ENCODE measurements around the gene GUCY2F.

Gene GUCY2F

DNA sequence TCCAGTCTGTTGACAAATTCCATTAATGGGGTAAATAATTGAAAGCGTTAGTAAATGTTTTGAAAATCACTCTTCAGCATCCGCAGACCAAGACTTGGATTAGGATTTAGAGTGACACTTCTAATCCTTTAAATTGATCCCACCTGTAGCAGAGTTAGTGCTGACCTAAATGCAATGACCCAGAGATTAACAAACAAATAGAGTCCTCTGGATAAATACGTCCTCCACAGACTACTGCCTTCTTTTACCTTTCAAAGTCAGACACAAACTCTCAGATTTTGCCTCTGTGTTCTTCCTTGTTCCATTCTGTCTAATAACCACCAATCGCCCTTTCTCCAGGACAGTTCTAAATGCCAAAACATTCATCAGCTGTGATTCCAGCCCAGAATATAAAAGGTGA, at the start of gene GUCY2F:
Gene GUCY2F (minus strand): TSS at position 101 of the 400 bp plus-strand sequence. CDS start 6,150 bp downstream, outside the sequence.
- FAIRE-seq = no peak

DNA sequence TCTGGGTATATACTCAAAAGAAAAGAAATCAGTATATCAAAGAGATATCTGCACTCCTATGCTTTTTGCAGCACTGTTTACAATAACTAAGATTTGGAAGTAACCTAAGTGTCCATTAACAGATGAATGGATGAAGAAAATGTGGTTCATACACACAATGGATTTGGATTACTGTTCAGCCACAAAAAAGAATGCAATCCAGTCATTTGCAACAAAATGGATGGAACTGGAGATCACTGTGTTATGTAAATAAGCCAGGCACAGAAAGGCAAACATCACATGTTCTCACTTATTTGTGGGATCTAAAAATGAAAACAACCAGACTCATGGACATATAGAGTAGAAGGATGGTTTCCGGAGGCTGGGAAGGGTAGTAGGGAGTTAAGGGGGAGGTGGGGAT, 37.1 kb upstream of the GUCY2F start:
- DNase-seq (ENCODE audit: low spot score) (no peak), FAIRE-seq (no peak)

More for the DNA sequence above, at the start of gene GUCY2F:
- no peak for DNase-seq (ENCODE audit: low spot score)

DNA sequence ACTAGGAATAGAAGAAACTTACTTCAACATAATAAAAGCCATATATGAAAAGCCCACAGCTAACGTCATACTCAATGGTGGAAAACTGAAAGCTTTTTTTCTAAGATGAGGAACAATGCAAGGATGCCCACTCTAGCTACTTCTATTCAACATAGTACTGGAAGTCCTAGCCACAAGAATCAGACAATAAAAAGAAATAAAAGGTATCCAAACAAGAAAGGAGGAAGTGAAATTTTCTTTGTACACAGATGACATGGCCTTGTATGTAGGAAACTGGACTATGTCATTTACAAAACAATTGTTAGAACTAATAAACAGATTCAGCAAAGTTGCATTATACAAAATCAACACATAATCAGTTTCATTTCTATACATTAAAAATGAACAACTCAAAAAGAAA, 29.2 kb upstream of the GUCY2F start:
- no peak for DNase-seq (ENCODE audit: low spot score)
- FAIRE-seq = no peak

DNA sequence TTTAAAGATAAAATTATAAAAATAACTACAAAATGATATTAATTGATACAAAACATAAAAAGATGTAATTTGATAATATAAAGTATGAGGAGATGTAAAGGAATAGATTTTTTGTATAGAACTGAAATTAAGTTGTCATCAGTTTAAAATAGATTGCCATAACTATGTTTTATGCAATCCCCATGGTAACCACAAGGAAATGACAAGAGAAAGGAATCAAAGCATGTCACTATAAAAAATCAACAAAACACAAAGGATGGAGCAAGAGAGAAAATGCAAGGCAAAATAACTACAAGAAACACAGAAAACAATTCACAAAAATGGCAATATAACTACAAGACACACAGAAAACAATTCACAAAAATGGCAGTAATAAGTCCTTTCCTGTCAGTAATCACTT, 27.0 kb upstream of the GUCY2F start:
- DNase-seq (ENCODE audit: low spot score) = no peak
- no peak for FAIRE-seq

DNA sequence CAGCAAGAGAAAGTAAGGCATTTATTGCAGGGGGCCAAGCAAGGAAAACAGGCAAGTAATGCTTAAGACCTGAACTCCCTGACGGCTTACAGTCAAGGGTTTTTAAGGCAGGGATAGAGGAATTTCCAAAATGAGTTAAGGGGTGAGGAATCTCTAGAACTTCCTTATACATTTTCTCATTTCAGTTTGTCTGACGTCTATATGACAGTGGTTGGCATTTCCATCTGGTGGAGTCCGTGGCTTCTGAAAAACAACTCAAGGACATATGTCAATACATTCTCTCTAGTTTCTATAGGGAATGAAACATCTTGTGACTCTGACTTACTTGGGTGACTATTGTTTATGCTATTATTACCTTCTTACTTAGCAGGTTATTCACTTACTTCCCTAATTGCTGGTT, 19.3 kb upstream of the GUCY2F start:
- FAIRE-seq (no peak), DNase-seq (ENCODE audit: low spot score) (no peak)

DNA sequence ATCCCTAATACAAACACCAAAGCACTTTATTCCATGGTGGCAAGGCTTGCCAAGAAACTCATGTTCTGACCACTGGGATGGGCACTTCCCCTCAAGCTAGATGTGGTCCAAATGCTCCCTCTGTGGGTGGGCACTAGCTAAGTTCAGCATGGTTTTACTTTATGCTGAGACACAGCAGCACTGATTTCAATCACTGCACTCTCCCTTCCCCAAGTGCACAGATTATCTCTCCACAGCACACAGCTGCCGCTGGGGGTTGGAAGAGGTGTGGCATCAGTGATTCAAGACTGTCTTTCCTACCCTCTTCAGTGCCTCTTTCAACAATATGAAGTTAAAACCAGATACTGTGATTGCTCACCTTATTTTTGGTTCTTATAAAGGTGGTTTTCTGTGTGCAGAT, 16.5 kb upstream of the GUCY2F start:
- no peak for DNase-seq (ENCODE audit: low spot score)
- no peak for FAIRE-seq

DNA sequence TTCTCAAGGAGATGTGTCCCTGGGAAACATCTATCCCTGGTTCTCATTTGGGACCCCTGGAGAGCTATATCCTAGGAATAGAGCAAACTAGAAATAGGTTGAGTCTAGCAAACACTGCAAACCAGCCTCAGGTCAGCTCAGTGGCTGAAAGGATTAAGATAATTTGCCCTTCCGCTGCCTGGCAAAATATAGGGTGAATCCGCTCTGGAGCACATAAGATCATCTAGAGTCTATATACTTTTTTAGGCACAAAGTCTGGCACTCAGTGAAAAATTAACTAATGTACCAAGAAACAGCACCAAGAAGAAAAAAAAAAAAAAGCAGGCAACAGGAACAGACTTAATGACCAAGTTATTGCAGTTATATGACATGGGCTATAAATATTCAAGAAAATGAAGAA, 7.3 kb upstream of the GUCY2F start:
- FAIRE-seq (no peak), DNase-seq (ENCODE audit: low spot score) (no peak)

DNA sequence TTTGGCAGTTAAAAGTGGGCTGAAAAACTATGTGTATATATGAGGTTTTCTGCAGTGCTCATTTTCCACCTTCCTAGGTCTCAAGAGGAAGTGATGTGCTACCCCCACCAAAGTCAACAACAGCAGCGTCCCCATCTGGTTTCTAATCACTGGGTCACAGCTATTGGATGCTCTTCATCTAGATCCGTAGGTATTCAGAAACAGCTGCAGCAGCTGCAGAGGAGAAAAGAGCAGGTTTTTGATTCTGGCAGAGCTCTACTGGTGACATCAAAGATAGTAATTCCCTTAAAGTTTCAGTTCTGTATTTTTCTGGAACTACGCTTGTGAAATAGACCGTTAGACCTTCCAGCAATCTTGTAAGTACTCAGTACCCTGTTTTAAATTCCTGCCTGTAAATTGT, 5.8 kb upstream of the GUCY2F start:
- DNase-seq (ENCODE audit: low spot score) = no peak
- no peak for FAIRE-seq

DNA sequence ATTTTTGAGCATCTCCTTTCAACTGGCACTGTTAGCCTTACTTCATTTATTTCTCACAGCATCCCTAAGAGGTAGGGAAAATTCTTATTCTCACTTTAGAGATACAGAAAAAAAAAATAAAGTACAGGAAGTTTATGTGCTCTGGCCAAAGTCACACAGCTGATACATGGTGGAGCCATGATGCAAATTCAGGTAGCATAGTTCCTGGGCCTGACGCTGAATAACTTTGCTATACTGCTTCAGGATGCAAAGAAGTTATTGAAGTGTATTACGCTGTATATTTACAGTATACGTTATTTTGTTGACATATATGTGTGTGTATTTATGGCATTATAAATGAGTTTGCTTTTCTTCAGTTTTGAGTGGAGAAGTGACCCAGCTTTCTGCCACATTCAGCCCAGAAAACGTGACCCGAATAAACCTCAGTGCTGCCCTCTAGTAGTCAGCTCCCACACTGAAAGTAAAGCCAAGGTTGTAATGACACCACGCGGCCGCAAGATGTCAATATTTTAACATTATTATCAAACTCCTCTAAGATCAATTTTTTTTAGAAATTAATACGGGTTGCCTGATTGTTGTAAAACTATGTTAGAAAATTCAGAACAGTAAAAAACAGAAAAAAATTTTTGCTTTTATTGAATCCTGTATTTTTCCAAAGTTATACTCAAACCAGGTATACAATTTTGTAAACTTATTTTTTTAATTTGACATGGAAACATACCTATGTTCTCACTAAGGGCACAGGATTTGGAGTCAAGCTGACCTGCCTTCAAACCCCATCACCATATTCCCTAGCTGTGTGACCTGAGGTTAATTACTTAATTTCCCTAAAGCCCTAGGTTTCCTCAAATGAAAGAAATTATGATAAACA, 3.8 kb upstream of the GUCY2F start:
- peak; percentile 18 for DNase-seq (ENCODE audit: low spot score)
- no peak for FAIRE-seq

DNA sequence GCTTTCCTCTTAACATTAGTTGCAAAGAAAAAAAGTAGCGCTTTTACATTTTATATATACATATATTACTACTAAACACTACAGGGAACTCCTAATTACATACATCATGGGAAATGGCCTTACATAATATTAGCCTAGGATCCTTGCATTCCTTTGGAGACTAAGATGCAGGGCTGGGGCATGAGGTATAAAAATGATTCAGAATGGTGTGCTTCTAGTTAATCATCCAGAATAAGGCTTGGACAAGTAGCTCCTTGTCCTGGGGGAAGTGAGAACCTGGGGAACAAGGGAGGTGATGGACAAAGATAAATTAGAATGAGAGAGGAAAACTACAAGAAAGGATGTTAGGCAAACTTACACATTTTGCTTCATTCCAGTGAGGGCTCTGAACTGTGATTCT, 3.0 kb upstream of the GUCY2F start:
- no peak for FAIRE-seq
- DNase-seq (ENCODE audit: low spot score) = no peak

DNA sequence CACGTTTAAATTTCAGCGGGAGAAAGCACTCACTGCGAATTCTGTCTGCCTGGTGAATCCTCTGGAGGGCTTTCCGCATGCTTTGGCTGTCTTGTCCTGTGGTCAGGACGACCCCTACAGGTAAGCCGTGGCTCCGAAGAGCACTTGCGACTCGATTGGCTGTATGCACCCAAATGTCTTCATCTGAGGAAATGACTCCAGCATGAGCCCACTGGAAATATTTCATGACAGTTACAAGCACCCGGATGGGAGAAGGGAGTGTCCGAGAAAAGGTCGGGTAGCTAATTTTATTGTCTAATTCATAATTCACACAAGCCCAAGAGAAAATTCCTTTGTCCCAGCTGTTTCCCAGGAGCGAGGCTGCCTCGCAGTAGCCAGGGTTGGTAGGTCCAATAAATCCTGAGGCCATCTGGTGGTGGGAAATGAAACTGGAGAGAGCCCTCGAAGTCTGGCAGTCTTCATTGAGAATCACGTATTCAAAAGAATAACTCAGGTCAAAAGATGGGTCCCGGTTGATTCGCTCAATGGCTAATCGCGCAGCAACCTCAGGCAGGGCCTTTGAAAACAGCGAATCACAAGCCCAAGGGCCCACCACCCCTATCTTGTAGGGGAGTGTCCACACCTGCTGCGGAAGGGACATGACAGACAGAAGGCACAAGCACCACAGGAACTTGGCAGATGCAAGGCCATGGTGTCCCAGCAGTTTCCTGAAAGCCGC, 6.6 kb downstream of the GUCY2F start:
- FAIRE-seq = no peak
- DNase-seq (ENCODE audit: low spot score) = peak; percentile 31

DNA sequence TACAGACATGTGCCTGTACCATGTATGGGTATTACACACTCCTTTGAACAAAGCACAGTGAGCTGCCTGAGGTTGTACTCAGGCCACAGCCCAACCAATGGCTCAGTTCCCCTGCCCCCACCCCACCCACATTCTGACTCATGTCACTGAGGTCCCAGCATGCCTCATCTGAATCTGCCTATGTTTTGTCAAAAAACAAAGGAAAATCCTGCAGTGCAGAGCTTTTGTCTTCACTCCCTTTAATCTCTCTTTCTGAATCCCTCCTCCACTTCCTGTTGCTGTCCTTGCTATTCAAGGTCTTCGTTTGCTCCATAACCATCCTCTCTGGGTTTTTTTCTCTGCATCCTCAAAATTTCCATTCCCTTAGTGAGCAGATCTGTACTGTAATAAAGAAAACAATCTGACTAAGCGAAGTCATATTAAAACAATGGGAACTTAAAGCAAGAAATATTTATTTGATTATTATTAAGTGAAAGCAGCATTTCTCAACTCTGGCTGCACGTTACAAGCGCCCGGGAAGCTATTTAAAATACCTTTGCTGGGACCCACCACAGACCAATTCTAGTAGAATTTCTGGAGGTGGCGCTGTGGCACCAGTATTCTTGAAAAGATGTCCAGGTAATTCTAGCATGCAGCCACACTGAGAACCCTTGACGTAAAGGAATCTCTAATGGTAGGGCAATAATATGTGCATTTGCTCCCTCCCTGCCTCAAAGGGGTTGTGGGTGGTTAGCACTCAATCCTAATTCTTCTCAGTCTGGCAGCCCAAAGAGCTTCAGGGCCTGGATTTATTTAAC, 8.7 kb downstream of the GUCY2F start:
- DNase-seq (ENCODE audit: low spot score) (peak; percentile 12), FAIRE-seq (no peak)

DNA sequence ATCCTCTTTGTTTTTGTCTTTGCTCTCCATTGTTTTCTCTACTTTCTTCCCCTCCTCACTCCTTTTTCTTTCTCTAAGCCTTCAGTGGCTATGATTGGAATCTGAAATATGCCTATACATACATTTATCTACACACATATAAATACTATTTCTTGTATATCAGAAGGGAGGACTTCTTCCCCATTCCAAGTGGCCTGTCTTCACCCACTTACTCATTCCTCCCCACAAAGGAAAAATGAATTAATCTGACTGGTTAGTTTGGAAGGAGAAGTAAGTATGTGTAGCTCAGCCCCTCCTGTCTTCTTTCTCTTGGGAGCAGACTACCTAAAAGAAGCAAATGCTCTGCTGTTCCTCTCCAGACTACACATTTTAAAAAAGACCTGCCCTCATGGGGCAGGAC, 17.7 kb downstream of the GUCY2F start:
- DNase-seq (ENCODE audit: low spot score) (no peak), FAIRE-seq (no peak)

DNA sequence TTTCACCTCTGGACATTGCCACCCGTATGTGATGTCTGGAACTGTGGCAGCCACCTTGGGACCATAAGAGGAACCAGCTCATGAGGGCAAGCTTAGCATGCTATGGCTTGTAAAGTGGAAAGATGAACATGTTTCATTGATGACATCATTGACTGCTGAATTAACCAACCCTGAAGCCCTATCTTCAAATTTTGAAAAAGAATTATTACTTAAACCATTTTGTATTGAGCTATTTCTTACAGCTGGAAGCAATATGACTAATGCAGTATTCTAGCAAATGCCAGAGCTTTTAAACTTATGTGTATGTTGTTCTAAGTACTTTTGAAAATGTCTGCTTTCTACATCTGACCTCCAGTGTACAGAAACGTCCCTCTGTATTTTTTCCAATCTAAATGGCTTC, 18.1 kb downstream of the GUCY2F start:
- no peak for DNase-seq (ENCODE audit: low spot score)
- FAIRE-seq = no peak

DNA sequence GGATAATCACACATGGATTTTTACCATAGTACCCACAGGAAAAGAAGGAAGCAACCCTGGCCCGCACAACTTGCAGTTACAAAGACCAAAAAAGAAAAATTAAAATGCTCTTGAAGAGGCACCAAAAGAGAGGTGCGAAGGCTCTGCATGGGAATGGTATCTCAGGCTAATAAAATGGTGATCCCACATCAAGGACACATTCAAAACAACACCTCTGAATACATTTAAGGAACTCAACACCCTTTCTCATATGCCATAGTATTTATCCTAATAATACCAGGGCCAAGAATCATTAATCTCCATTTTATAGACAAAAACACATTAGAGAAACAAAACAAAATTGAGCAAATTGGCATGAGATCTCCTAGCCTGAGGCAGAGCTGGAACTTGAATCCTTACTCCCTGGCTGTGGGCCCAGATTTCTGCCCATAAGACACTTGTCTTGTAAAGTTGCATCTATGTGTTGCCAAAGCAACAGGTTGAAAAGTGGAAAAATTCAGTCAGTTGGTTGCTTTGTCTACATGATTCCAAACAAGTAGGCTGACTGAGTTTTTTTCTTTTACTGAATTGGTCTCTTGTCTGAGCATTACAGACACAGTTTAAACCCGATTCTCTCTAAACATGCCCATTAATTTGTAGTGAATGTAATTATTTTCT, 33.5 kb downstream of the GUCY2F start:
- no peak for DNase-seq (ENCODE audit: low spot score)
- no peak for FAIRE-seq

DNA sequence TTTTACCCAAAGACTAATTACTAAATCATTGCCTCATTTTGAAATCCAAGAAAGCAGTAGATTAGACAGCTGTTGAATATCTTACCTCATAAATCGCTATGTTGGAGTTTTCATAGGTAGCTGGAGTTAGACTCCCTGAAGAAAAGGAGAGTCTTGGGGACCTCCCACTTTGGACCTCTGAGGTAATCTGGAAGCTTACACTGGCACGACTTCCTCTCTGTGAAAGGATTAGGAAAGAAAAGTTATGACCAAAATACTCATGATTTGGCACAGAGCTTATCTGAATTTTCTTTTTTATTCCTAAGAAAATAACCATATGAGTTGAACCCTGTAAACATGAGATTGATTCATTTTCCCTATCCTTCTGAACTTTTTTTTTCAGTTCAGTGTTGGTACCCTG, 40.6 kb downstream of the GUCY2F start:
- DNase-seq (ENCODE audit: low spot score) (no peak), FAIRE-seq (no peak)

DNA sequence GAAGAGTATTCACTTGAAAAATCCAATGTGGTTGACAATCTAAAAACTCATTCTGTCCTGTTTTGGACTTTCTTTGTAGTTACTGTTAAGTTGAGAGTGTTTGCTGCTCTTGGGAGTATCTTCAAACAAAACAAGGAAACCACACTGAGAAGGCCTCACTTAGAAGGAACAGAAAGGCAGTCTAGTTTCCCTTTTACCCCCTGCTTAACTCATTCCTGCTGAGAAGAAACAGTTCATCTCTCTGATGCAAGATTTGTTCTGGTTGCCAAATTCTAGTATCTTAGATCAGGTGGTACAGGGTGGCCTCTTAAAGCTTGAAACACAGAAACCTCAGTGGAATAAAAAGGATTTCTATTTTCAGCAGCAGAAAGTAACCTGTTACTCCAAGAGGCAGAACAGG, 41.4 kb downstream of the GUCY2F start:
- DNase-seq (ENCODE audit: low spot score) (no peak), FAIRE-seq (no peak)

DNA sequence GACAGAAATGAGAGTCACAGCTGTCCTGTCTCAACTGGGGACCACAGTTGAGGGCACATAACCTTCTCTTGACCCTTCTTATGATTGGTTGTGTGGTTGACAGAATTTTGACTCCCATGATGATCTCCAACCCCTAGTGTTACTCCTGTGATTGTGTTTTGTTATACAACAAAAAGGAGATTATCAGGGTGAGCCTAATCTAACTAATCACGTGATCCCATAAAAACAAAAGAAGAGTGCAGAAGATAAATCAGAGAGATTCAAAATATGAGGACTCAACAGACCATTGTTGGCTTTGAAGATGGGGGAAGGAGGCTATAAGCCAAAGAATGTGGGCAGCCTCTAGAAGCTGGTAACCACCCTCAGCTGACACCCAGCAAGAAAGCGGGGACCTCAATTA, 72.7 kb downstream of the GUCY2F start:
- FAIRE-seq (no peak), DNase-seq (ENCODE audit: low spot score) (no peak)

DNA sequence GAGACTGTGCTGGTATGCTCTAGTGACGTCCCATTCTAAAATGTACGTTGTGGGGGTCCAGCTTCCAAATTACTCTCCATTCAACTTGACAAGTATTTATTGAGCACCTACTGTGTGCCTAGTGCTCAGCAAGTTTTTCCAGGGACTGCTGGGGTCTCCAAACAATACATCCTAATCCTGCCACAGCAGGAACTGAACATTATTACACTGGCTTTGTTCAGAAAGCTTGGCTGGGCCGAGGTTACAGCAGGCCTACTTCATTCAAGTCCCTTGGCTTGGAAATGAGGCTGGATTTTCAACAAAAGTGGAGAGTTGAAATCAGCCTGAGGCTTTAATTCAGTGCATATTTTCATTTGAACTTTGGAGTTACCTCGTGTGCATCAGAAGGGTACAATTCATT, 78.0 kb downstream of the GUCY2F start:
- no peak for FAIRE-seq
- no peak for DNase-seq (ENCODE audit: low spot score)

DNA sequence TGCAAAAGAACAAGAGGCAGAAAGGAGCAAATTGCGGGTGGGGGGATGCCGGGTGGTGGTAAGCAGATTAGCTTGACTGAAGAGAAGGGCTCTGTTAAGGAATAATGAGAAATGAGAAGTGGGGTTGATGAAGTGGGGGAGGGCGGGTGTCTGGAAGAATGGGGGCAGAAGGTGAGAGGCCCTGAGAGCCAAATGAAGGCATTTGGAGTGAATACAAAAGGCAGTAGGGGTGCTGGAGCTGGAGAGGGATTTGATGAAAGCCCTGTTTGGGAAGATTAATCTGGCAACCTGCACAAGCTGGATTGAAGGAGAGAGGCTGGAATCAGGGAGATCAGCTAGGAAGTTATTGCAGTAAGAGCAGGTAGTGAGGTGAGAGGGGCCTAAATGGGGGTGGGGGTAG, 82.1 kb downstream of the GUCY2F start:
- no peak for DNase-seq (ENCODE audit: low spot score)

DNA sequence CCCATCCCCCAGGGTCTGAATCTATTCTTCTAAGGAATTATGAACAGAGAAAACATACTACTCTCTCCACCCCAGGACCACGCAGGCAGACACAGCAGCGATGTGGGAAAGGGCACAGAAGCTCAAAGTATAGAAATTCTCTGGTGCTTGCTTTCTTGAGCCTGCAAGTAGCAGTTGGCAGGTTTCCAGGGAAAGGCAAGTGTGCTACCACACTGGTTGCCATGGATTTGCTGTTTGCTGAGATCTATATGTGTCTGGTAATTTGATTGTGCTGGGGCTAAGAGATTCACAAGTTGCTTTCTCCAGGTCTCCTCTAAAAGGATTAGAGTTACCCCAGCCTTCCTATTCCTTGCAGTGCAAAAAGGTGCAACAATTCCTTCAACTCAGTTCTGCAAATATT, 83.1 kb downstream of the GUCY2F start:
- FAIRE-seq (no peak), DNase-seq (ENCODE audit: low spot score) (no peak)

More for the DNA sequence above, 82.1 kb downstream of the GUCY2F start:
- no peak for FAIRE-seq
